ENCODE data around the gene RREB1. TPM values are rescaled to one million over a fixed set of nuclear protein-coding genes. Genes with fewer than 3 reads are reported as not detected.

Gene RREB1
- total and polyA plus RNA-seq, 2 experiments from 2014 or later, result 8.5 to 25.5 TPM

DNA sequence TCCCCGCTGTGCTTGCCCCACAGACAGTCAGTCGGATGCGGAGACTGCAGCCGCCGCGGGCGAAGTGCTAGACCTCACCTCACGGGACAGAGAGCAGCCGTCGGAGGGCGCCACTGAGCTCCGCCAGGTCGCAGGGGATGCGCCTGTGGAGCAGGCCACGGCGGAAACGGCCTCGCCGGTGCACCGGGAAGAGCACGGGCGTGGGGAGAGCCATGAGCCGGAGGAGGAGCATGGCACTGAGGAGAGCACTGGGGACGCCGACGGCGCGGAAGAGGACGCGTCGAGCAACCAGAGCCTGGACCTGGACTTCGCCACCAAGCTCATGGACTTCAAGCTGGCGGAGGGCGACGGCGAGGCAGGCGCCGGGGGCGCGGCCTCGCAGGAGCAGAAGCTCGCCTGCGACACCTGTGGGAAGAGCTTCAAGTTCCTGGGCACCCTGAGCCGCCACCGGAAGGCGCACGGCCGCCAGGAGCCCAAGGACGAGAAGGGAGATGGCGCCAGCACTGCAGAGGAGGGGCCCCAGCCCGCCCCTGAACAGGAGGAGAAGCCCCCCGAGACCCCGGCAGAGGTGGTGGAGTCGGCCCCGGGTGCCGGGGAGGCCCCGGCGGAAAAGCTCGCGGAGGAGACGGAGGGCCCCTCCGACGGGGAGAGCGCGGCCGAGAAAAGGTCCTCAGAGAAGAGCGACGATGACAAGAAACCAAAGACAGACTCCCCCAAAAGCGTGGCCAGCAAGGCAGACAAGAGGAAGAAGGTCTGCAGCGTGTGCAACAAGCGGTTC is 138.8 kb downstream of the RREB1 start:
- TF ChIP-seq STAT1 (IDR thresholded peaks at IDR 0.05; ENCODE audit: unreplicated experiment), result no peak
- TF ChIP-seq, protein P1, sequence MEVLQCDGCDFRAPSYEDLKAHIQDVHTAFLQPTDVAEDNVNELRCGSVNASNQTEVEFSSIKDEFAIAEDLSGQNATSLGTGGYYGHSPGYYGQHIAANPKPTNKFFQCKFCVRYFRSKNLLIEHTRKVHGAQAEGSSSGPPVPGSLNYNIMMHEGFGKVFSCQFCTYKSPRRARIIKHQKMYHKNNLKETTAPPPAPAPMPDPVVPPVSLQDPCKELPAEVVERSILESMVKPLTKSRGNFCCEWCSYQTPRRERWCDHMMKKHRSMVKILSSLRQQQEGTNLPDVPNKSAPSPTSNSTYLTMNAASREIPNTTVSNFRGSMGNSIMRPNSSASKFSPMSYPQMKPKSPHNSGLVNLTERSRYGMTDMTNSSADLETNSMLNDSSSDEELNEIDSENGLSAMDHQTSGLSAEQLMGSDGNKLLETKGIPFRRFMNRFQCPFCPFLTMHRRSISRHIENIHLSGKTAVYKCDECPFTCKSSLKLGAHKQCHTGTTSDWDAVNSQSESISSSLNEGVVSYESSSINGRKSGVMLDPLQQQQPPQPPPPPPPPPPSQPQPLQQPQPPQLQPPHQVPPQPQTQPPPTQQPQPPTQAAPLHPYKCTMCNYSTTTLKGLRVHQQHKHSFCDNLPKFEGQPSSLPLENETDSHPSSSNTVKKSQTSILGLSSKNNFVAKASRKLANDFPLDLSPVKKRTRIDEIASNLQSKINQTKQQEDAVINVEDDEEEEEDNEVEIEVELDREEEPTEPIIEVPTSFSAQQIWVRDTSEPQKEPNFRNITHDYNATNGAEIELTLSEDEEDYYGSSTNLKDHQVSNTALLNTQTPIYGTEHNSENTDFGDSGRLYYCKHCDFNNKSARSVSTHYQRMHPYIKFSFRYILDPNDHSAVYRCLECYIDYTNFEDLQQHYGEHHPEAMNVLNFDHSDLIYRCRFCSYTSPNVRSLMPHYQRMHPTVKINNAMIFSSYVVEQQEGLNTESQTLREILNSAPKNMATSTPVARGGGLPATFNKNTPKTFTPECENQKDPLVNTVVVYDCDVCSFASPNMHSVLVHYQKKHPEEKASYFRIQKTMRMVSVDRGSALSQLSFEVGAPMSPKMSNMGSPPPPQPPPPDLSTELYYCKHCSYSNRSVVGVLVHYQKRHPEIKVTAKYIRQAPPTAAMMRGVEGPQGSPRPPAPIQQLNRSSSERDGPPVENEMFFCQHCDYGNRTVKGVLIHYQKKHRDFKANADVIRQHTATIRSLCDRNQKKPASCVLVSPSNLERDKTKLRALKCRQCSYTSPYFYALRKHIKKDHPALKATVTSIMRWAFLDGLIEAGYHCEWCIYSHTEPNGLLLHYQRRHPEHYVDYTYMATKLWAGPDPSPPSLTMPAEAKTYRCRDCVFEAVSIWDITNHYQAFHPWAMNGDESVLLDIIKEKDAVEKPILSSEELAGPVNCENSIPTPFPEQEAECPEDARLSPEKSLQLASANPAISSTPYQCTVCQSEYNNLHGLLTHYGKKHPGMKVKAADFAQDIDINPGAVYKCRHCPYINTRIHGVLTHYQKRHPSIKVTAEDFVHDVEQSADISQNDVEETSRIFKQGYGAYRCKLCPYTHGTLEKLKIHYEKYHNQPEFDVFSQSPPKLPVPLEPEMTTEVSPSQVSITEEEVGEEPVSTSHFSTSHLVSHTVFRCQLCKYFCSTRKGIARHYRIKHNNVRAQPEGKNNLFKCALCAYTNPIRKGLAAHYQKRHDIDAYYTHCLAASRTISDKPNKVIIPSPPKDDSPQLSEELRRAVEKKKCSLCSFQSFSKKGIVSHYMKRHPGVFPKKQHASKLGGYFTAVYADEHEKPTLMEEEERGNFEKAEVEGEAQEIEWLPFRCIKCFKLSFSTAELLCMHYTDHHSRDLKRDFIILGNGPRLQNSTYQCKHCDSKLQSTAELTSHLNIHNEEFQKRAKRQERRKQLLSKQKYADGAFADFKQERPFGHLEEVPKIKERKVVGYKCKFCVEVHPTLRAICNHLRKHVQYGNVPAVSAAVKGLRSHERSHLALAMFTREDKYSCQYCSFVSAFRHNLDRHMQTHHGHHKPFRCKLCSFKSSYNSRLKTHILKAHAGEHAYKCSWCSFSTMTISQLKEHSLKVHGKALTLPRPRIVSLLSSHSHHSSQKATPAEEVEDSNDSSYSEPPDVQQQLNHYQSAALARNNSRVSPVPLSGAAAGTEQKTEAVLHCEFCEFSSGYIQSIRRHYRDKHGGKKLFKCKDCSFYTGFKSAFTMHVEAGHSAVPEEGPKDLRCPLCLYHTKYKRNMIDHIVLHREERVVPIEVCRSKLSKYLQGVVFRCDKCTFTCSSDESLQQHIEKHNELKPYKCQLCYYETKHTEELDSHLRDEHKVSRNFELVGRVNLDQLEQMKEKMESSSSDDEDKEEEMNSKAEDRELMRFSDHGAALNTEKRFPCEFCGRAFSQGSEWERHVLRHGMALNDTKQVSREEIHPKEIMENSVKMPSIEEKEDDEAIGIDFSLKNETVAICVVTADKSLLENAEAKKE (CRISPR knock-in tag; IDR thresholded peaks at IDR 0.05), result no peak
- TF ChIP-seq, protein P2, sequence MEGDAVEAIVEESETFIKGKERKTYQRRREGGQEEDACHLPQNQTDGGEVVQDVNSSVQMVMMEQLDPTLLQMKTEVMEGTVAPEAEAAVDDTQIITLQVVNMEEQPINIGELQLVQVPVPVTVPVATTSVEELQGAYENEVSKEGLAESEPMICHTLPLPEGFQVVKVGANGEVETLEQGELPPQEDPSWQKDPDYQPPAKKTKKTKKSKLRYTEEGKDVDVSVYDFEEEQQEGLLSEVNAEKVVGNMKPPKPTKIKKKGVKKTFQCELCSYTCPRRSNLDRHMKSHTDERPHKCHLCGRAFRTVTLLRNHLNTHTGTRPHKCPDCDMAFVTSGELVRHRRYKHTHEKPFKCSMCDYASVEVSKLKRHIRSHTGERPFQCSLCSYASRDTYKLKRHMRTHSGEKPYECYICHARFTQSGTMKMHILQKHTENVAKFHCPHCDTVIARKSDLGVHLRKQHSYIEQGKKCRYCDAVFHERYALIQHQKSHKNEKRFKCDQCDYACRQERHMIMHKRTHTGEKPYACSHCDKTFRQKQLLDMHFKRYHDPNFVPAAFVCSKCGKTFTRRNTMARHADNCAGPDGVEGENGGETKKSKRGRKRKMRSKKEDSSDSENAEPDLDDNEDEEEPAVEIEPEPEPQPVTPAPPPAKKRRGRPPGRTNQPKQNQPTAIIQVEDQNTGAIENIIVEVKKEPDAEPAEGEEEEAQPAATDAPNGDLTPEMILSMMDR (conservative IDR thresholded peaks at IDR 0.05; ENCODE audit: low read depth in 2 of 2), result peak; percentile 48 to 76
- TF ChIP-seq POLR2AphosphoS5 (IDR thresholded peaks at IDR 0.05; ENCODE audit: low read depth), result no peak
- H3K36me3 ChIP-seq (ENCODE audit: insufficient read depth), result no peaks in the 10 kb centered on the region
- no peaks in the 10 kb centered on the region for H3K9me2 ChIP-seq (ENCODE audit: insufficient read depth)
- peaks cover 20% of the 10 kb centered on the region for H3K4me1 Mint-ChIP-seq
- no peak overlapping the region for H2AFZ ChIP-seq
- H3K27me3 Mint-ChIP-seq (ENCODE audit: insufficient read depth, low read depth, poor library complexity), result peaks cover 4% of the 10 kb centered on the region
- peak; percentile 66 for ATAC-seq
- H3F3A ChIP-seq (replicated peaks; ENCODE audit: low read depth), result no peaks in the 10 kb centered on the region
- H4K20me1 ChIP-seq (replicated peaks; ENCODE audit: insufficient read depth), result no peaks in the 10 kb centered on the region
- H3K27me3 ChIP-seq (ENCODE audit: insufficient read depth), result no peaks in the 10 kb centered on the region
- no peak overlapping the region for H3K4me3 ChIP-seq
- H3K27ac Mint-ChIP-seq, result no peak overlapping the region
- no peak overlapping the region for H3K4me2 ChIP-seq
- no peaks in the 10 kb centered on the region for H3K9me3 Mint-ChIP-seq
- H3K79me2 ChIP-seq (replicated peaks; ENCODE audit: insufficient read depth), result no peaks in the 10 kb centered on the region
- no peak overlapping the region for H3K27ac ChIP-seq (ENCODE audit: low read depth)
- DNase-seq (ENCODE audit: low spot score), result peak; percentile 71
- peaks cover 17% of the 10 kb centered on the region for H3K4me1 ChIP-seq (ENCODE audit: insufficient read depth)
- H3K36me3 Mint-ChIP-seq (ENCODE audit: low read depth), result peaks cover 17% of the 10 kb centered on the region; the same call in 2 of the 3 replicates
- H3K4me3 Mint-ChIP-seq, result no peak overlapping the region

All from GM23338 (cell line).